ENCODE results near the gene CHI3L2.

Gene CHI3L2

GRCh38 chr1:111221633-111222291 lies 5.8 kb upstream of the CHI3L2 start:
- peak; percentile 15 for DNase-seq

GRCh38 chr1:111222308-111223125 lies 5.0 kb upstream of the CHI3L2 start:
- DNase-seq: peak; percentile 68

- DNase-seq: no peak
These were observed 4.3 kb upstream of the CHI3L2 start for GRCh38 chr1:111223126-111223685.

GRCh38 chr1:111225091-111225490 lies 2.4 kb upstream of the CHI3L2 start:
- DNase-seq: no peak

- no peak for DNase-seq
These were observed 1.7 kb upstream of the CHI3L2 start for GRCh38 chr1:111225717-111226400.

- peak; percentile 84 for DNase-seq
These were observed 586 bp downstream of the CHI3L2 start for GRCh38 chr1:111227851-111228747.

- DNase-seq: no peak
These were observed 1.2 kb downstream of the CHI3L2 start for GRCh38 chr1:111228748-111229126.

- DNase-seq: no peak
These were observed 4.6 kb downstream of the CHI3L2 start for GRCh38 chr1:111232134-111232533.

- peak; percentile 40 for DNase-seq
These were observed 6.7 kb downstream of the CHI3L2 start for GRCh38 chr1:111234258-111234657.

GRCh38 chr1:111234866-111235265 lies 7.4 kb downstream of the CHI3L2 start:
- peak; percentile 44 for DNase-seq

- no peak for DNase-seq
These were observed 8.9 kb downstream of the CHI3L2 start for GRCh38 chr1:111236379-111236778.

- DNase-seq: no peak
These were observed 9.3 kb downstream of the CHI3L2 start for GRCh38 chr1:111236806-111237205.

GRCh38 chr1:111238056-111238795 lies 10.7 kb downstream of the CHI3L2 start:
- DNase-seq: no peak

GRCh38 chr1:111241797-111242196 lies 14.3 kb downstream of the CHI3L2 start:
- DNase-seq: no peak

- DNase-seq: no peak
These were observed 15.5 kb downstream of the CHI3L2 start for GRCh38 chr1:111242805-111243523.

GRCh38 chr1:111247125-111247838 lies 19.8 kb downstream of the CHI3L2 start:
- no peak for DNase-seq

GRCh38 chr1:111249960-111250359 lies 22.4 kb downstream of the CHI3L2 start:
- no peak for DNase-seq

GRCh38 chr1:111251570-111251969 lies 24.1 kb downstream of the CHI3L2 start:
- no peak for DNase-seq

- DNase-seq: no peak
These were observed 25.3 kb downstream of the CHI3L2 start for GRCh38 chr1:111252786-111253185.

GRCh38 chr1:111253876-111254275 lies 26.4 kb downstream of the CHI3L2 start:
- DNase-seq: no peak

Measured in EL (cell line).